Muscle layer of duodenum (tissue), 2 donors: ENCODE data around the gene MICAL3.

Experiments
- H3K27ac ChIP-seq: one replicate; pipeline ENCODE4 v1.7.0; 2013; ENCODE audit warnings: mild to moderate bottlenecking, low read length
- H3K27me3 ChIP-seq: one replicate; pipeline ENCODE4 v1.7.0; 2013; ENCODE audit warnings: low read depth, mild to moderate bottlenecking, control low read depth, low read length
- H3K36me3 ChIP-seq, 2 donors: one replicate each; pipeline ENCODE4 v1.7.0; 2013; ENCODE audit warnings: low read length in 2 of 2, control low read depth in 1 of 2, mild to moderate bottlenecking in 1 of 2; ENCODE audit not compliant: insufficient read depth in 2 of 2, control insufficient read depth in 1 of 2
- H3K4me1 ChIP-seq, 2 donors: one replicate each; pipeline ENCODE4 v1.7.0; 2013; ENCODE audit warnings: low read length in 2 of 2, mild to moderate bottlenecking in 2 of 2, control low read depth in 1 of 2, moderate library complexity in 1 of 2; ENCODE audit not compliant: insufficient read depth in 2 of 2, control insufficient read depth in 1 of 2
- H3K4me3 ChIP-seq, 2 donors: one replicate each; pipeline ENCODE4 v1.7.0; 2013; ENCODE audit warnings: low read length in 2 of 2, low read depth in 1 of 2, mild to moderate bottlenecking in 1 of 2
- H3K9me3 ChIP-seq, 2 donors: one replicate each; pipeline ENCODE4 v1.7.0; 2013; ENCODE audit warnings: low read length in 2 of 2, control low read depth in 1 of 2, mild to moderate bottlenecking in 1 of 2; ENCODE audit not compliant: control insufficient read depth in 1 of 2
- donor health status: healthy.

MICAL3 gene

GRCh38 chr22:17844150-17844549 is 180.2 kb downstream of the MICAL3 start:
- Histone ChIP-seq H3K4me3 (no peak overlapping the region), H3K36me3 (peaks cover 0 to 19% of the 10 kb centered on the region in 2 donors), H3K9me3 (no peaks in the 10 kb centered on the region), H3K27ac (no peak overlapping the region), H3K27me3 (no peaks in the 10 kb centered on the region), H3K4me1 (peaks cover 0 to 39% of the 10 kb centered on the region in 2 donors)

GRCh38 chr22:17842386-17842785 is 182.0 kb downstream of the MICAL3 start:
- Histone ChIP-seq H3K36me3 (peaks cover 8 to 26% of the 10 kb centered on the region in 2 donors), H3K4me3 (no peak overlapping the region), H3K27ac (no peak overlapping the region), H3K9me3 (no peaks in the 10 kb centered on the region), H3K27me3 (no peaks in the 10 kb centered on the region), H3K4me1 (peaks cover 0 to 42% of the 10 kb centered on the region in 2 donors)

- Histone ChIP-seq H3K4me1 (peaks cover 0 to 42% of the 10 kb centered on the region in 2 donors), H3K9me3 (no peaks in the 10 kb centered on the region), H3K36me3 (peaks cover 8 to 26% of the 10 kb centered on the region in 2 donors), H3K4me3 (no peak overlapping the region), H3K27me3 (no peaks in the 10 kb centered on the region), H3K27ac (no peak overlapping the region)
Observed at GRCh38 chr22:17841836-17842235, 182.5 kb downstream of the MICAL3 start.

- Histone ChIP-seq H3K4me1 (peaks cover 0 to 36% of the 10 kb centered on the region in 2 donors), H3K9me3 (no peaks in the 10 kb centered on the region), H3K4me3 (no peak overlapping the region), H3K27me3 (no peaks in the 10 kb centered on the region), H3K36me3 (peaks cover 11 to 29% of the 10 kb centered on the region in 2 donors), H3K27ac (no peak overlapping the region)
Observed at GRCh38 chr22:17838180-17838865, 186.0 kb downstream of the MICAL3 start.

GRCh38 chr22:17836992-17837742 is 187.2 kb downstream of the MICAL3 start:
- no peak overlapping the region for H3K4me3 ChIP-seq
- no peaks in the 10 kb centered on the region for H3K27me3 ChIP-seq
- no peak overlapping the region for H3K27ac ChIP-seq
- peaks cover 0 to 44% of the 10 kb centered on the region in 2 donors for H3K4me1 ChIP-seq
- no peaks in the 10 kb centered on the region for H3K9me3 ChIP-seq
- peaks cover 11 to 32% of the 10 kb centered on the region in 2 donors for H3K36me3 ChIP-seq

GRCh38 chr22:17835256-17835655 is 189.1 kb downstream of the MICAL3 start:
- Histone ChIP-seq H3K4me1 (peaks cover 2 to 52% of the 10 kb centered on the region in 2 donors), H3K4me3 (no peak overlapping the region), H3K27me3 (no peaks in the 10 kb centered on the region), H3K27ac (no peak overlapping the region), H3K36me3 (peaks cover 11 to 14% of the 10 kb centered on the region in 2 donors), H3K9me3 (no peaks in the 10 kb centered on the region)

- peaks cover 13 to 15% of the 10 kb centered on the region in 2 donors for H3K36me3 ChIP-seq
- H3K27me3 ChIP-seq, result no peaks in the 10 kb centered on the region
- no peaks in the 10 kb centered on the region for H3K9me3 ChIP-seq
- peaks cover 6 to 57% of the 10 kb centered on the region in 2 donors for H3K4me1 ChIP-seq
- H3K4me3 ChIP-seq, result no peak overlapping the region
- H3K27ac ChIP-seq, result no peak overlapping the region
Observed at GRCh38 chr22:17833489-17833888, 190.9 kb downstream of the MICAL3 start.

- Histone ChIP-seq H3K4me3 (no peak overlapping the region), H3K4me1 (peaks cover 6 to 55% of the 10 kb centered on the region in 2 donors), H3K36me3 (peaks cover 13 to 18% of the 10 kb centered on the region in 2 donors), H3K27ac (no peak overlapping the region), H3K27me3 (no peaks in the 10 kb centered on the region), H3K9me3 (no peaks in the 10 kb centered on the region)
Observed at GRCh38 chr22:17832665-17833064, 191.7 kb downstream of the MICAL3 start.

- peaks cover 13 to 26% of the 10 kb centered on the region in 2 donors for H3K36me3 ChIP-seq
- peak overlapping the region in 1 of 2 donors; percentile 28 for H3K4me3 ChIP-seq
- no peaks in the 10 kb centered on the region for H3K9me3 ChIP-seq
- H3K27ac ChIP-seq, result peak overlapping the region; percentile 58
- peaks cover 6 to 45% of the 10 kb centered on the region in 2 donors for H3K4me1 ChIP-seq
- H3K27me3 ChIP-seq, result no peaks in the 10 kb centered on the region
Observed at GRCh38 chr22:17831501-17832251, 192.7 kb downstream of the MICAL3 start.

- Histone ChIP-seq H3K4me1 (peaks cover 6 to 33% of the 10 kb centered on the region in 2 donors), H3K4me3 (no peak overlapping the region), H3K36me3 (peaks cover 12 to 40% of the 10 kb centered on the region in 2 donors), H3K27ac (peak overlapping the region; percentile 58), H3K9me3 (no peaks in the 10 kb centered on the region), H3K27me3 (no peaks in the 10 kb centered on the region)
Observed at GRCh38 chr22:17830043-17830961, 194.1 kb downstream of the MICAL3 start.
